K562 (cell line): ENCODE results near the gene EEA1. TPM values are rescaled to one million over a fixed set of nuclear protein-coding genes. Genes with fewer than 3 reads are reported as not detected.

Source experiments
- ATAC-seq: fragments of 200-7000 bp; cut with Tn5 transposase; 3 replicates; pipeline ENCODE4 v1.9.1; 2020; ENCODE audit warnings: moderate library complexity
- BruUV-seq: library from RNA; stranded (reverse); fragments of 400-500 nt; replicated peaks from 2 replicates; lab custom pipeline; 2021; lab: Mats Ljungman, UMichigan
- CTCF ChIA-PET: fragments of 300-600 bp; formaldehyde crosslinking; extraction: SDS; loops from one replicate; lab custom pipeline; 2021; ENCODE audit warnings: low intra/inter-chr PET ratio; lab: Yijun Ruan, JAX
- POLR2A ChIA-PET: fragments of 300-600, 350-650 bp; sonication (Branson Sonifier 250); formaldehyde crosslinking; extraction: SDS; loops from one replicate; lab custom pipeline; 2021; ENCODE audit warnings: antibody characterized with exemption, inconsistent platforms; lab: Yijun Ruan, JAX
- DNase-seq, 4 experiments: peaks; one replicate each; pipeline versions ENCODE4 v3.0.0 to v3.0.0-alpha.2; 2011 to 2018; ENCODE audit warnings: low spot score in 3 of 4, mixed read lengths in 3 of 4; ENCODE audit errors: extremely low read depth in 1 of 4
- FAIRE-seq: peaks from 2 replicates; lab custom pipeline; 2011; peaks lifted over from hg19 to GRCh38; lab: Jason Lieb, UNC
- H2AFZ ChIP-seq: 2 replicates; pipeline ENCODE4 v1.6.0; 2011; ENCODE audit warnings: low read depth, low read length, control low read depth, inconsistent platforms
- H3K27ac ChIP-seq: fragments of 200-600 bp; 3 replicates; pipeline ENCODE4 v1.8.0; 2011; ENCODE audit warnings: low read depth, mild to moderate bottlenecking, control low read depth, inconsistent platforms, low read length, moderate library complexity, mixed read lengths; ENCODE audit errors: extremely low read depth
- H3K27me3 ChIP-seq, 2 experiments: fragments of 300-600 bp in 1 of 2; 2 replicates in 1 of 2; 3 replicates in 1 of 2; pipeline versions ENCODE4 v1.6.0 to v1.8.0; 2011; ENCODE audit warnings: inconsistent platforms in 2 of 2, low read length in 2 of 2, mild to moderate bottlenecking in 1 of 2, mixed read lengths in 1 of 2, moderate library complexity in 1 of 2; ENCODE audit not compliant: control insufficient read depth in 2 of 2, insufficient read depth in 2 of 2
- H3K36me3 ChIP-seq: fragments of 300-600 bp; 3 replicates; pipeline ENCODE4 v1.8.0; 2011; ENCODE audit warnings: mild to moderate bottlenecking, low read length, inconsistent platforms; ENCODE audit not compliant: control insufficient read depth, insufficient read depth
- H3K4me1 ChIP-seq, 2 experiments: fragments of 200-600 bp in 1 of 2; replicated peaks in 1 of 2; 2 replicates in 1 of 2; 3 replicates in 1 of 2; pipeline versions ENCODE4 v1.5.1 to v1.8.0; 2011; ENCODE audit warnings: inconsistent platforms in 2 of 2, low read length in 2 of 2, mild to moderate bottlenecking in 1 of 2, mixed read lengths in 1 of 2, moderate library complexity in 1 of 2; ENCODE audit not compliant: control insufficient read depth in 2 of 2, insufficient read depth in 2 of 2
- H3K4me2 ChIP-seq: 2 replicates; pipeline ENCODE4 v1.6.1; 2011; ENCODE audit warnings: low read length, control low read depth, inconsistent platforms, mixed read lengths; ENCODE audit not compliant: insufficient read depth
- H3K4me3 ChIP-seq: fragments of 200-600 bp; sonication (generic), shearing (Covaris generic); 2 replicates; pipeline ENCODE4 v1.5.1; 2016; ENCODE audit warnings: control low read depth, inconsistent platforms
- H3K79me2 ChIP-seq: fragments of 200-600 bp; 3 replicates; pipeline ENCODE4 v1.8.0; 2011; ENCODE audit warnings: low read length, inconsistent platforms; ENCODE audit not compliant: control insufficient read depth, insufficient read depth
- H3K9ac ChIP-seq, 2 experiments: 2 replicates each; pipeline versions ENCODE4 v1.6.0 to v1.6.1; 2011; ENCODE audit warnings: low read depth in 2 of 2, low read length in 2 of 2, control low read depth in 1 of 2, inconsistent platforms in 1 of 2, mild to moderate bottlenecking in 1 of 2, mixed read lengths in 1 of 2; ENCODE audit not compliant: insufficient read depth in 1 of 2
- H3K9me1 ChIP-seq: one replicate; pipeline ENCODE4 v1.6.0; 2011; ENCODE audit warnings: inconsistent platforms, mild to moderate bottlenecking, low read length, moderate library complexity; ENCODE audit not compliant: control insufficient read depth, insufficient read depth
- H3K9me3 ChIP-seq: replicated peaks from 2 replicates; pipeline ENCODE4 v1.5.1; 2011; ENCODE audit warnings: low read depth, low read length, inconsistent platforms; ENCODE audit not compliant: control insufficient read depth, insufficient read depth
- H4K20me1 ChIP-seq: replicated peaks from 2 replicates; pipeline ENCODE4 v1.6.1; 2011; ENCODE audit warnings: low read length, inconsistent platforms, mixed read lengths; ENCODE audit not compliant: control insufficient read depth, insufficient read depth
- GTF2E2 ChIP-seq: fragments of 200-800 bp; sonication (Bioruptor generic); IDR thresholded peaks from 2 replicates; pipeline ENCODE4 v1.6.1; 2016; ENCODE audit warnings: missing genetic modification characterization, missing compliant biosample characterization
- HNRNPLL ChIP-seq: fragments of 200-400 bp; formaldehyde crosslinking; IDR thresholded peaks from 2 replicates; pipeline ENCODE4 v1.6.1; 2017; ENCODE audit warnings: low read length, low read depth, mild to moderate bottlenecking; ENCODE audit not compliant: poor library complexity, severe bottlenecking
- NCOA4 ChIP-seq: fragments of 450-650 bp; IDR thresholded peaks from 2 replicates; pipeline ENCODE4 v1.6.1; 2018; ENCODE audit warnings: mild to moderate bottlenecking; ENCODE audit not compliant: partially characterized antibody
- PHF21A ChIP-seq: fragments of 450-650 bp; IDR thresholded peaks from 2 replicates; pipeline ENCODE4 v1.6.1; 2017; ENCODE audit warnings: low read depth, borderline replicate concordance
- TAF7 ChIP-seq: fragments of 450-650 bp; IDR thresholded peaks from 2 replicates; pipeline ENCODE4 v1.6.1; 2016; ENCODE audit warnings: missing genetic modification characterization, missing compliant biosample characterization
- YBX1 ChIP-seq: fragments of 450-650 bp; IDR thresholded peaks from 2 replicates; pipeline ENCODE4 v1.7.1; 2016; ENCODE audit warnings: mild to moderate bottlenecking
- WGBS: fragments of 100-300 bp; shearing (Covaris generic); methylation state at CpG from one replicate; pipeline ENCODE4 v1.1.6; 2016; ENCODE audit warnings: low coverage, mixed read lengths; ENCODE audit not compliant: insufficient coverage; ENCODE audit errors: missing lambda C conversion rate; 5-methylcytosine and 5-hydroxymethylcytosine counted together
- in situ Hi-C: fragments of 300-500 bp; cut with MboI; formaldehyde crosslinking; loops from 4 replicates; pipeline ENCODE4 v1.15.0; 2018; ENCODE audit warnings: inconsistent platforms, mixed read lengths
- intact Hi-C: fragments of 100-400 bp; cut with micrococcal nuclease; formaldehyde crosslinking; loops from 2 replicates; pipeline ENCODE4 v1.14.2; 2022
- polyA plus RNA-seq, 8 experiments: library from polyadenylated mRNA; depleted of rRNA in 4 of 8; stranded (reverse) in 5 of 8; unstranded in 3 of 8; fragments of >200 nt; fragmentation: Nextera tagmentation in 2 of 8; fragmentation: Illumina TruSeq in 1 of 8; extraction: Ambion mirVana in 2 of 8; extraction: Trizol in 1 of 8; gene quantifications; 2 replicates each; pipeline versions ENCODE4 v1.2.1 to v1.2.3, GENCODE V29; 2011 to 2014; ENCODE audit warnings: inconsistent platforms in 1 of 8, missing spikeins in 1 of 8
- total RNA-seq, 7 experiments: library from RNA; depleted of rRNA in 6 of 7; stranded (reverse); fragments of >200 nt in 6 of 7; fragmentation: Illumina TruSeq in 2 of 7; extraction: Trizol in 2 of 7; gene quantifications; 2 replicates each; pipeline versions ENCODE4 v1.2.1 to v1.2.3, GENCODE V29; 2011 to 2021; ENCODE audit warnings: low replicate concordance in 1 of 7
- TF ChIP-seq, protein P1 (sequence below): conservative IDR thresholded peaks from 2 replicates; pipeline ENCODE4 v1.6.1; 2011; ENCODE audit warnings: low read depth, mild to moderate bottlenecking, low read length; ENCODE audit not compliant: control insufficient read depth
- TF ChIP-seq, protein P2 (sequence below): fragments of 250-450 bp; sonication (Bioruptor Pico); IDR thresholded peaks from 2 replicates; pipeline ENCODE4 v1.4.0; 2020; ENCODE audit warnings: borderline replicate concordance
- TF ChIP-seq, protein P3 (sequence below): fragments of 250-450 bp; sonication (Bioruptor Pico); IDR thresholded peaks from 2 replicates; pipeline ENCODE4 v1.4.0; 2020

The EEA1 gene
- total and polyA plus RNA-seq, 9 of the 15 experiments (the other 6 are each of a cell fraction or from before 2014, with no cell fraction given), result 3.5 to 17.1 (median 7.5) TPM

DNA sequence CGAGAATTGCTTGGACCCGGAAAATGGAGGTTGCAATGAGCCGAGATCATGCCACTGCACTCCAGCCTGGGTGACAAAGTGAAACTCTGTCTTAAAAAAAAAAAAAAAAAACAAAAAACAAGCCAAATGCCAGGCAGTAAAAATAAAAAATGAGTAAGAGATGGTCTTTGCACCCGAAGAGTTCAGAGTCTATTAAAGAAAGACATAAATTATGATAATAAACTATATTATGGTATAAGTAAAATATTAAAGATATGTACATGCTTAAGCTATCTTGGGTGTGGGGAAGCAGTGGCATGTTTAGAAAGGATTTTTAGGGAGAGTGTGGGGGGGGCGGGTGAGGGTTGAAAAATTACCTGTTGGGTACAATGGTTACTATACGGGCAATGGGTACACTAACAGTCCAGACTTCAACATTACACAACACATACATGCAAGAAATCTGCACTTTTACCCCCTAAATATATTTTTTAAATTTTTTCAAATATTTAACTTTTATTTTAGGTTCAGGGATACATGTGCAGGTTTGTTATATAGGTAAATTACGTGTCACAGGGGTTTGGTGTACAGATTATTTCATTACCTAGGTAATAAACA is 99.3 kb downstream of the EEA1 start:
- DNase-seq, result no peak
- CTCF ChIA-PET, result no interaction called here
- TF ChIP-seq YBX1, result no peak
- TF ChIP-seq PHF21A, result no peak
- TF ChIP-seq GTF2E2 (tag), result no peak
- TF ChIP-seq, protein P1, sequence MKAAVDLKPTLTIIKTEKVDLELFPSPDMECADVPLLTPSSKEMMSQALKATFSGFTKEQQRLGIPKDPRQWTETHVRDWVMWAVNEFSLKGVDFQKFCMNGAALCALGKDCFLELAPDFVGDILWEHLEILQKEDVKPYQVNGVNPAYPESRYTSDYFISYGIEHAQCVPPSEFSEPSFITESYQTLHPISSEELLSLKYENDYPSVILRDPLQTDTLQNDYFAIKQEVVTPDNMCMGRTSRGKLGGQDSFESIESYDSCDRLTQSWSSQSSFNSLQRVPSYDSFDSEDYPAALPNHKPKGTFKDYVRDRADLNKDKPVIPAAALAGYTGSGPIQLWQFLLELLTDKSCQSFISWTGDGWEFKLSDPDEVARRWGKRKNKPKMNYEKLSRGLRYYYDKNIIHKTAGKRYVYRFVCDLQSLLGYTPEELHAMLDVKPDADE, result no peak
- TF ChIP-seq HNRNPLL, result no peak
- TF ChIP-seq, protein P2, sequence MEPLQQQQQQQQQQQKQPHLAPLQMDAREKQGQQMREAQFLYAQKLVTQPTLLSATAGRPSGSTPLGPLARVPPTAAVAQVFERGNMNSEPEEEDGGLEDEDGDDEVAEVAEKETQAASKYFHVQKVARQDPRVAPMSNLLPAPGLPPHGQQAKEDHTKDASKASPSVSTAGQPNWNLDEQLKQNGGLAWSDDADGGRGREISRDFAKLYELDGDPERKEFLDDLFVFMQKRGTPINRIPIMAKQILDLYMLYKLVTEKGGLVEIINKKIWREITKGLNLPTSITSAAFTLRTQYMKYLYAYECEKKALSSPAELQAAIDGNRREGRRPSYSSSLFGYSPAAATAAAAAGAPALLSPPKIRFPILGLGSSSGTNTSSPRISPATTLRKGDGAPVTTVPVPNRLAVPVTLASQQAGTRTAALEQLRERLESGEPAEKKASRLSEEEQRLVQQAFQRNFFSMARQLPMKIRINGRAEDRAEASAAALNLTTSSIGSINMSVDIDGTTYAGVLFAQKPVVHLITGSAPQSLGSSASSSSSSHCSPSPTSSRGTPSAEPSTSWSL (CRISPR knock-in tag), result no peak
- no peak for TF ChIP-seq NCOA4
- no peak for TF ChIP-seq TAF7 (tag)
- TF ChIP-seq, protein P3, sequence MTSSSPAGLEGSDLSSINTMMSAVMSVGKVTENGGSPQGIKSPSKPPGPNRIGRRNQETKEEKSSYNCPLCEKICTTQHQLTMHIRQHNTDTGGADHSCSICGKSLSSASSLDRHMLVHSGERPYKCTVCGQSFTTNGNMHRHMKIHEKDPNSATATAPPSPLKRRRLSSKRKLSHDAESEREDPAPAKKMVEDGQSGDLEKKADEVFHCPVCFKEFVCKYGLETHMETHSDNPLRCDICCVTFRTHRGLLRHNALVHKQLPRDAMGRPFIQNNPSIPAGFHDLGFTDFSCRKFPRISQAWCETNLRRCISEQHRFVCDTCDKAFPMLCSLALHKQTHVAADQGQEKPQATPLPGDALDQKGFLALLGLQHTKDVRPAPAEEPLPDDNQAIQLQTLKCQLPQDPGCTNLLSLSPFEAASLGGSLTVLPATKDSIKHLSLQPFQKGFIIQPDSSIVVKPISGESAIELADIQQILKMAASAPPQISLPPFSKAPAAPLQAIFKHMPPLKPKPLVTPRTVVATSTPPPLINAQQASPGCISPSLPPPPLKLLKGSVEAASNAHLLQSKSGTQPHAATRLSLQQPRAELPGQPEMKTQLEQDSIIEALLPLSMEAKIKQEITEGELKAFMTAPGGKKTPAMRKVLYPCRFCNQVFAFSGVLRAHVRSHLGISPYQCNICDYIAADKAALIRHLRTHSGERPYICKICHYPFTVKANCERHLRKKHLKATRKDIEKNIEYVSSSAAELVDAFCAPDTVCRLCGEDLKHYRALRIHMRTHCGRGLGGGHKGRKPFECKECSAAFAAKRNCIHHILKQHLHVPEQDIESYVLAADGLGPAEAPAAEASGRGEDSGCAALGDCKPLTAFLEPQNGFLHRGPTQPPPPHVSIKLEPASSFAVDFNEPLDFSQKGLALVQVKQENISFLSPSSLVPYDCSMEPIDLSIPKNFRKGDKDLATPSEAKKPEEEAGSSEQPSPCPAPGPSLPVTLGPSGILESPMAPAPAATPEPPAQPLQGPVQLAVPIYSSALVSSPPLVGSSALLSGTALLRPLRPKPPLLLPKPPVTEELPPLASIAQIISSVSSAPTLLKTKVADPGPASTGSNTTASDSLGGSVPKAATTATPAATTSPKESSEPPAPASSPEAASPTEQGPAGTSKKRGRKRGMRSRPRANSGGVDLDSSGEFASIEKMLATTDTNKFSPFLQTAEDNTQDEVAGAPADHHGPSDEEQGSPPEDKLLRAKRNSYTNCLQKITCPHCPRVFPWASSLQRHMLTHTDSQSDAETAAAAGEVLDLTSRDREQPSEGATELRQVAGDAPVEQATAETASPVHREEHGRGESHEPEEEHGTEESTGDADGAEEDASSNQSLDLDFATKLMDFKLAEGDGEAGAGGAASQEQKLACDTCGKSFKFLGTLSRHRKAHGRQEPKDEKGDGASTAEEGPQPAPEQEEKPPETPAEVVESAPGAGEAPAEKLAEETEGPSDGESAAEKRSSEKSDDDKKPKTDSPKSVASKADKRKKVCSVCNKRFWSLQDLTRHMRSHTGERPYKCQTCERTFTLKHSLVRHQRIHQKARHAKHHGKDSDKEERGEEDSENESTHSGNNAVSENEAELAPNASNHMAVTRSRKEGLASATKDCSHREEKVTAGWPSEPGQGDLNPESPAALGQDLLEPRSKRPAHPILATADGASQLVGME (CRISPR knock-in tag), result no peak
- TF ChIP-seq, all 486 proteins: peak for 0
- Histone ChIP-seq H3K9me3 (no peaks in the 10 kb centered on the region), H3K36me3 (peaks cover 28% of the 10 kb centered on the region), H3K79me2 (no peaks in the 10 kb centered on the region), H4K20me1 (no peaks in the 10 kb centered on the region), H3K9ac (no peak overlapping the region), H3K9me1 (no peaks in the 10 kb centered on the region), H2AFZ (no peak overlapping the region), H3K4me3 (no peak overlapping the region), H3K4me1 (no peaks in the 10 kb centered on the region; a peak in 1 of 5 replicates), H3K4me2 (no peak overlapping the region), H3K27me3 (no peaks in the 10 kb centered on the region), H3K27ac (no peak overlapping the region)
- ATAC-seq, result no peak
- FAIRE-seq, result no peak
- BruUV-seq, result no TSS peak
- in situ Hi-C loops (loop anchor here (10.0 kb wide), 1 partner anchor 105 kb away; no protein-coding TSS in a partner anchor), intact Hi-C loops (loop anchor here (5.0 kb wide), 1 partner anchor 98 kb away; the partner anchor contains the start of gene EEA1)
- WGBS, result 88% methylated on average over 4 of the region's 7 CpGs
- POLR2A ChIA-PET, result interaction anchor here (0.6 kb wide), 1 partner anchor 567 kb away, joined by 3 read pairs; no protein-coding TSS in a partner anchor
